ENCODE results near the gene CRHR2.

CRHR2 gene

DNA sequence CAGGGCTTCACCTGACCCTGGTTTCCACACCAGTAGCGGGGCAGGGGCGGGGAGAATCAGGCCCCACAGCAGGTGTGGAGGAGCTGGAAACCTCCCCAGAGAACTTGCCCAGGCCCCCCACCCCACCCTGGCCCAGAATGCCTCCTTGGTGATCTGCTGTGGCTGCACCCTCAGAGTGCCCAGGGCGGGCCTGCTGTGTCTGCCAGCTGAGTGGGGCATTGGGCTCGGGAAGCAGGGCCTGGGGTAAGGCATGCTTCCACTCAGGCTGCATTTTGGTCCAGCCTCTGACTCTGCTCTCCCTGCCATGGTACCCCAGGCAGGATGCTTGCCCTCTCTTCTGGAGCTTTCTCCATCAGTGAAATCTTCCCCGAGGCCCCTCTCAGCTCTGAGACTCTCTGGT, 1.1 kb upstream of the CRHR2 start:
- DNase-seq (ENCODE audit: low read depth in 3 of 3, low spot score in 1 of 3) = no peak

DNA sequence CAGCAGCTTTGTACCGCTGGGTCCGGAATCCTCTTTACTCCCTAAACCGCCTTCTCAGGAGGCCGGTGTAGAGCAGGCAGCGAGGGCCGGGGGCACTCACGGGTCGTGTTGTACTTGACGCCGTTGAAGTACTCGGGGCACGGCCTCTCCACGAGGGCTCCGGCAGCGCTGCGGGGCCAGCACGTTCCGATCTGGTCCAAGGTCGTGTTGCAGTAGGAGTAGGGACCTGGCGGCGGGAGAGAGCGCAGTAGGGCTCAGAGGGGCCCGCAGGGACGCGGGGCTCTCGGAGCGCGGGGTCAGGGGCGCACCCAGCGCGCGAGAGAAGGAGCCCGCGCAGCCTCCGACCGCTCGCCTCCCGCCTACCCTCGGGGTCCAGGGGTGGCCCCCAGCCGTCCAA, 443 bp downstream of the CRHR2 start:
- DNase-seq (ENCODE audit: low read depth in 3 of 3, low spot score in 1 of 3) = no peak

DNA sequence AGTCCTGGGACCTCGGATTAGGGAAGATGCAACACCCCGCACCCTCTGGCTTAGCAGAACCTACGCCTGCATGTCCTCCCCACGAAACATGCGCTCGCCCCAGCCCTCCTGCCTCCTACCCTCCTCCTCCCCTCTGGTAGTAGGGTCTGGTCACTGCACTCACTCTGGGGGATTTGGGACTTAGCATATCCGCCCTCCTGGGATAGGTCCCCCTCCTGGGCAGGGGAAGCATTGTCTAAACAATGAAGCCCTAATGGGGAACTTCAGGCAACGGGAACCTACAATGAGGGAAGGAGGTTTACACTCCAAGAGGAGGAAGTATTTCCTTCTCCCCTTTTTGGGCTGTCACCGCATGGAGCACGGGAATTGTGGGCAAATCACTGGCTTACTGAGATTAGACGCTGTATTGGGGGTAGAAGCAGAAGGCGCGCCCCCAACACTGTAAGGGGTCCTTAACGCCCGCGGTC, 892 bp downstream of the CRHR2 start:
- DNase-seq (ENCODE audit: low read depth in 3 of 3, low spot score in 1 of 3) = no peak

DNA sequence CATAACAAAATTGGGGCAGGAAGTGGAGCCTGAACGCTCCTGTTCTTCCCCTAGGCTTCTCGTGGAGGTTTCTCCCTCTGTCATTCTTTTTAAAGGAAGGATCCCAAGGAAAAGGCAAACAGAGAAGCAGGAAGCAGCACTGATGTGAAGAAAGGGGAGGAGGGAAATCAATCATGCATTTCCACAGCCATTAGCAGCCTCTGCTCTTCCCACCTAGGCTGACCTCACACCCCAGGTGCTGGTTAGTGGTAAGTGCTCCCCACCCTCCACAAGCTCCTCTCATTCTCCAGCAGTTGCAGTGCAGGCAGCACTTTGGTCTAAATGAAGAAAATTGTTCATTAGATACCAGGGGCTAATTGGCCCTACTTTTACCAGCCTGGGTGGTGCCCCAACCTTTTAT, 2.6 kb downstream of the CRHR2 start:
- no peak for DNase-seq (ENCODE audit: low read depth in 3 of 3, low spot score in 1 of 3)

DNA sequence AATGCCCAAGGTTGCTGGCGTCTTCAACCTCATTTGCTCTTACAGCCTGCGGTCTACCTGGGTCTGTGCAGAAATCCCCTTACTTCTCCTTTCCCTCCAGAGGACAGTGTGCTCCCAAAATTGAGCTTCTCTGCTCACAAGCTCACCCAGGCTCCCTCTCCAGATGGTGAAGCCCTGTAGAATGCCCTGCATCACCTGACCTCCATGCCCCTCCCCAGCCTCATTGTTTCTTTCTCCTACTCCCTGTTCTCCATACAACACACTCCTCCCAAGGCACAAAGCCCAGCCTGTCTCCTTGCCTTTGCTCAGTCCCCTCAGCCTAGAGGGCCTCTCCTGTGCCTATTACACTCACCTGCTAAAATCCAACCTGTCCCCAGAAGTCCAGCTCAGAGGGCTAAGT, 3.5 kb downstream of the CRHR2 start:
- DNase-seq (ENCODE audit: low read depth in 3 of 3, low spot score in 1 of 3) = no peak

DNA sequence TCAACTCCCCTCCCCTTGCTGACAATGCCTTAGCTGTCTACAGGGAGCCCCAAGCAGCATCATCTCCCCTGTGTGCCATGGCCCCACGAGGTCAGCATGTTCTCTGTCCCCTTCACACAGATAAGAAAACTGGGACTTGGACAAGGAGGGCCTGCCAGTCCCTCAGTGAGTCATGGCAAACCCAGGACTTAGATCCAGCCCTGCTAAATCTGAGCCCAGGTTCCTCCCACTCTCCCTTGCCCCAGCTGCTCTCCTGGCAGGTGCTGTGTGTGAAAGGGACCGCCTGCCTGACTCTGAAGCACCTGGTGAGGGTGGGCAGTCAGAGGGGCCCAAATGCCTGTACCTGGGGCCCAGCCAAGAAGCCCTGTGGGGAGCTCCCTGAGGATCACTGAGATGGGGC, 7.4 kb downstream of the CRHR2 start:
- DNase-seq (ENCODE audit: low read depth in 3 of 3, low spot score in 1 of 3) = no peak

DNA sequence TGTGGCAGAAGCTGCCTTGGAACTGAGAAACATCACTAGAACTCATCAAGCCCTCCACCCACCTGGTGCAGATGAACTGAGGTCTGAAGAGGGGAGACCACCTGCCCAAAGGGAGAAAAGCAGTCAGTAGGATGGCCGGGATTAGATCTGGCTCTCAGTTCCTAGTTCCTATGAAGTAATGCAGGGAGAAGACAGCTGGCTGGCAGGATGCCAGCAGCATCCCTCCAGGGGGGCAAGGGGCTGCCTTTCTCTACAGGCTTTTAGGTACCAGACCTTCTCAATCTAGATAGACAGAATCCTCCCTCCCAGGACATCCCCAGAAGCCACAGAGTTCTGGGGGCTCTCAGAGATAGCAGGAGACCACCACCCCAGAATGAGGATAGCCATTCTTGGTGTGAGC, 7.8 kb downstream of the CRHR2 start:
- no peak for DNase-seq (ENCODE audit: low read depth in 3 of 3, low spot score in 1 of 3)

DNA sequence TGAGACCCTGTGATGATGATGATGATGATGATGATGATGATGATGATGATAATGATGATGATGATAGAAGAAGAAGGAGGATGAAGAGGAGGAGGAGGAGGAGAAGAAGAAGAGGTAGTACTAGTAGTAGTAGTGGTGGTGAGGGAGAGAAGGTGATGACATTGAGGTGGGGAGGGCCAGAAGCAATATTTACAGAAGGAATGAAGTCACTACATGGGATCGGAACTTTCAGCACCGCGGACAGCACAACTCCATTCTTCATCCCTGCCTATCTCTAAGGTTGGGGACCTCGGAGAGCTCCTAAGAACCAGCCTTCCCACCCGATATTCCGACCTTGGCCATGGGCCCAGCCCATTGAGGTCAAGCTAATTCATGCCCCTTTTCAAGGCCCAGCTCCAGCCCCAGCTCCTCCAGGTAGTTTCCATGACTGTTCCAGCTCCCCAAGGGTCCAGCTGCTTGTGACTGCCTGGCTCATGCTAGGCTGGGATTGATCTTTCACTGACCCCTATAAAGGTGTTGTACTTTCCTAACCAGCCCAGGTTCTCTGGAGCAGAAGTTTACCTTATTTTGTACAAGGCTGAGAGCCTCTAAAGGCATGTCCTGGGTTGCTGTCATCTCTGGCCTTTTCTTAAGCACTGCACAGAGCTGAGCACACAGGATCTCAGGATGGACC, 10.3 kb downstream of the CRHR2 start:
- no peak for DNase-seq (ENCODE audit: low read depth in 3 of 3, low spot score in 1 of 3)

DNA sequence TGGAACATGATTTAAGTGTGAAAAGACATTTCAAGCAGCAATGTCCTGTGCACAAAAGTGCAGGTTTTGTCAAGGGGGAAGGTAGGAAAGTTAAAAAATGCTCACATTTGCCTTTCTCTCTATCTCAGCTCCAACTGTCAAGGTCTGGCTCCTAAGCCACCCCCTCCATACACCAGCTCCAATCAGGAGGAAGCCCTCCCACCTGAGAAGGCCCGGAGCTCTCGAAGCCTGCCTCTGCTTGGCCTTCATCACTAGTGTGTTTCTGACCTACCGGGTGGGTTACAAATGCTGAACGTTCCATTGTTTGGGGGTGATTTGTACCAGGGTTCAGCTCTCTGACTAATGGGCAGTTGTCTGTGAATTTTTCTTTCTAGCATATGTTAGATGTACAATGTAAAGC, 14.2 kb downstream of the CRHR2 start:
- no peak for DNase-seq (ENCODE audit: low read depth in 3 of 3, low spot score in 1 of 3)

DNA sequence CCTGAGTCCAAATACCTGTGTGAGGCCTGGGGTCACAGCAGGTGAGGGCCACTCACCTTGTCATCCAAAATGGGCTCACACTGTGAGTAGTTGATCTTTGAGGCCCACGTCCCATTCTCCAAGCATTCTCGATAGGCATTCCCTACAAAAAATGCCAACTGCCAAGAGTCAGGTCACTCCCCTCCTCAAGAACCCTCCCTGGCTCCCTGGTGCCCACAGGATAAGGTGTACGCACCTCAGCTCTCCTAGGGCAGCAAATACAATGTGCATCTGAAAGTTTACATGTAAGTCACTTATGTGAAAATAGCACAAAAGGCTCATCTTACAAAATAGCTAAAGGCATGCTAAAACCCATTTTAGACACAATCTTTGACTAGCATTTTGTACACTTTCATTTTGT, 15.1 kb downstream of the CRHR2 start:
- no peak for DNase-seq (ENCODE audit: low read depth in 3 of 3, low spot score in 1 of 3)

DNA sequence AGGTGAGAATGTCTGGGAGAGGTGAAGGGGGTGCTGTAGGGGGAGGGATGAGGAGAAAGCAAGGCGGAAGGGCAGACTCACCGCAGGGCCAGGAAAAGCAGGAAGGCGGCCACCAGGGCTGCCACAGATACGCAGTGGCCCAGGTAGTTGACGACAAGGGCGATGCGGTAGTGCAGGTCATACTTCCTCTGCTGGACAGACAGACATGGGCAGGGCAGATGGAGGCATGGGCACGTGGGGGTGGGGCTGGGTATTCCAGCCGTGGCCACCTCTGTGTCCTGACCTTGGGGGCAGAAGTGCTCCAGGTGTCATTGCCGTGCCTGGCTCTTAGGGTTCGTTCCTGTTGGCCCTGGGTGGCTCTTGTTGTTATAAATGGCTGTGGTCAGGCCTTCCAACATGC, 16.8 kb downstream of the CRHR2 start:
- no peak for DNase-seq (ENCODE audit: low read depth in 3 of 3, low spot score in 1 of 3)

DNA sequence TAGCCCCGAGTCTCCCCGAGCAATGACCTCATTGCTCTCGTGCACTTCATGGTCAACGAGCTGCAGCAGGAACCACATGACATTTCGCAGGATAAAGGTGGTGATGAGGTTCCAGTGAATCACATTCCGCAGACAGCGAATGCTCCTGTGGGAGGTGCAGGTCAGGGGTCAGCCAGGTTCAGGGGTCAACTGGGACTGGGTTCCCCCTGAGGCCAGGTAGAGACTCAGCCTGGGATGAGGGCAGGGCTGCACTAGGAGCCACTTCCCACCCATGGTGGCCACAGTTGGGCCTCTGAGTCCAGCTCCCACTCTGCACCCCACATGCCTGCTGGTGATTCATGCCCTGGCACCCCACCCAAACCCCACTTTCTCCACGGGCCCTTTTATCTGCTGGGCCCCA, 17.2 kb downstream of the CRHR2 start:
- no peak for DNase-seq (ENCODE audit: low read depth in 3 of 3, low spot score in 1 of 3)

DNA sequence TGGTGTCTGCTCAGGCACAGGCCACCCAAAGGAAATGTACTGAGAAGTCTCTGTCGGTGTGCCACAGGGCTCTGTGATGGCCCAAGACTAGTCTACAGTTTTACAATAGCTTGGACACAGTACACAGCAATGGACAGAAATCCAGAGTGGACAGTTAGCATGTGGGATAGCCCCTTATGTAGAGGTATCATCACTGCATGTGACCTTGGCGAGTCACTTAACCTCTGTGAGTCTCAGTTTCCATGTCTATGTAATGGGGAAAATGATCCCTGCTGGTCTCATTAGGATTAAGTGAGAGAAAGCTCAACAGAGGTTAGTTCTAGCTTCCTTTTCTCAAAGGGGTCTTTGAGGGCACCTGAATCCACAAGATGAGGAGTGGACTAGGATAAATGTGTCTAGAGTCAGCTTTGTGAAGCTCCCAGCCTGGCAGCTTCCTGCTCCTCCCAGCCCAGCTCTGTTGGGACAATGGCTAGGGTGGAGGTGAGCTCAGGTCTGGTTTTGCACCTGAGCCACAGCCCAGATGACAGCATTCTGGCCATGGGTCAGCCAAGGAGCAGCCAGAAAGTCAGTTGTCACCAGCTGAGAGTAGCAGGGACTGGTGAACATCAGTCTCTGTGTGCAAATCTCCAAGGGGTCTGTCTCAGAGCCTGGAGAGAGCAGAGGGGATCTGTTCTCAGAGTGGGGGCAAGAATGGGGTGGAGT, 17.9 kb downstream of the CRHR2 start:
- DNase-seq (ENCODE audit: low read depth in 3 of 3, low spot score in 1 of 3) = no peak

DNA sequence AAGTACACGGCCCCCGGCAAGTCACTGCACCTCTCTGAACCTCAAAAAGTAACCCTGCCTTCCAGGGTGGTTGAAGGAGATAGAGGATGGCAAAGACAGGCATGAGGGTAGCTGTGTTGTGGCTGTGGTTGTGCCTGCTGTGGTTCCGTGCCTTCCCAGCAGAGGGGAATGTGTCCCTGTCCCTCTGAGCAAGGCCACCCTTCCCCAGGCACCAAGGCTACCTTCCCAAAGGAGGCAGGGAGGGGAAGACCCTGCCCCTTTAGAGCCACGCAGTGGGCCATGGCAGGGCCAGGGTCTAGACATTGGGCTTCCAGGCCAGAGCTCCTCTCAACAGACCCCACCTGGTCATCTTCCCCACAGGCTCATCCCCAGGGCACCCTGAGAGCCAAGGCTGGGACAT, 18.8 kb downstream of the CRHR2 start:
- DNase-seq (ENCODE audit: low read depth in 3 of 3, low spot score in 1 of 3) = no peak

DNA sequence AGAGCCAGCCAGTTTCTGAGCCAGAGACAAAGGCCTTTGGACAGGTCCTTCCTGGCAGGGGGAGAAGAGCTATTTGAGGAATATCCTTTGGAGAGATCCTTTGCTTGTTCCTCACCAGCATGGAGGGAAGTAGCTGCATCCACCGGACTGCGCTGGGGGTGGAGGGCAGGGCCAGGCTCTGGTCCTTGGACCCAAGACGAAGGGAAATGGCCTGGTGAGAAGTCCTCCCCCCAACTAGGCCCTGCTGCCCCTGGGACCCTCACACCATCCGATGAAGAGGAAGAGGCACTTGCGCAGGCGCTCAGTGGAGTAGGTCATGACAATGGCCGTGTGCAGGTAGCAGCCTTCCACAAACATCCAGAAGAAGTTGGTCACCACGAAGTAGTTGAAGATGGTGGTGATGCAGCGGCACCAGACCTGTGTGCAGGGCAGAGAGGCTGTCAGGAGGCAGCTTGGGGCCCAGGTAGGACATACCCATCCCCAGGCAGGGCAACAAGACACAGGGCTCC, 19.8 kb downstream of the CRHR2 start:
- DNase-seq (ENCODE audit: low read depth in 3 of 3, low spot score in 1 of 3) = no peak

DNA sequence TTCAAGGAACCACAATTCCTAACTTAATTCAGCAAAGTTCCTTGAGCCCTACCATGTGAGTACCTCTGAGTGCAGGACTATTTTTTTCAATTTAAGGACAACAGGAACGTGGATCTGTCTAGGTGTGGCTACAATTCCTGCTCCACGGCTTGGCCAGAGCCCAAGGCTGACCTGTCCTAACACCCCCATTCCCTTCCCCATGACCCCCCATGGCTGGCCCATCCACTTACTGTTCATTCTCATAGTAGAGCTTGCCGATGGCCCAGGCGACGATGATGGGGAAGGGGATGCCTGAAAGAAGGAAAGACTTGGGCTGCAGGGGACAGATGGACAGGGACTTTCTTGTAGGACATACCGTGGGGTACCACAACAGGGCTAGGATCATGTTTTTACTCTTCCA, 20.3 kb downstream of the CRHR2 start:
- DNase-seq (ENCODE audit: low read depth in 3 of 3, low spot score in 1 of 3) = no peak

DNA sequence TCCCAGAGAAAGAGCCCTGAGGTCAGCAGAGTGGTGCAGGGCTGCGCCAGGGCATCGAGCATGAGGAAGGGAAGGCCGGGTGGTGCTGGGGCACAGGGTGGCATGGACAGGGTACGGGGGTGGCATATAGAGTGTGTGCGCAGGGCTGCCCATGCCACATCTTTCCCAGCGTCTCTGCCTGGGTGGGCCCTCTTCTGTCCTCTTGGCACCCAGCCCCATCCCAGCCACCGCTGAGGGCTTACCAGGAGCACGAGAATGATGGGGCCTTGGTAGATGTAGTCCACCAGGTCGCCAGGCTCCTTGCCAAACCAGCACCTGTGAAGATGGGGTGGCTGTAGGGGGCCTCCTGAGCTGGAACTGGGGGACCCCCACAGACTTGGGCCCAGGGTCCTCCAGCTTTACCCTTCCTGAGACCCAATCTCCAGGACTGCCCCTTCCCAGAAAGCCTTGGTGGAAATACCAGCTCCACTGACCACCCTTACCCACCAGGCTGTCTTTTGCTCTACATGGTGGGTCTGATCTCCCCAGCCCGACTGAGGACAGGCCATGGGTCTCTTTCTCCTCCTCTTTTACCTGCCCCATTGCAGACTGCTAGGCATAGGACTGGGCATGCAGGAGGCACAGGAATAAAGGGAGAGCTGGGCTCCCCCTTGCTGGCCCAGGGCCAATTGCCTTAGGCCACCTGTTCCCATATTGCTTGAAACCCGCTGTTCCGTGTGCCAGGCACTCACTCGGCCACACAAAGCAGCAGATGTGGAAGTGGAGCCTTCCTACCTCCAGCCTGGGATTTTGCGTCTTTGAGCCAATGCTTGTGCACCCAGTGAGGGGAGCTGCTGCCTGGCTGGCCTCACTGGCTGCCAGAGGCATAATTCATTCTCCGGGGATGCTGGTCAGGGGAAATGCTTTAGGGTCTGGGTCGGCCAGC, 21.7 kb downstream of the CRHR2 start:
- DNase-seq (ENCODE audit: low read depth in 3 of 3, low spot score in 1 of 3) = no peak

DNA sequence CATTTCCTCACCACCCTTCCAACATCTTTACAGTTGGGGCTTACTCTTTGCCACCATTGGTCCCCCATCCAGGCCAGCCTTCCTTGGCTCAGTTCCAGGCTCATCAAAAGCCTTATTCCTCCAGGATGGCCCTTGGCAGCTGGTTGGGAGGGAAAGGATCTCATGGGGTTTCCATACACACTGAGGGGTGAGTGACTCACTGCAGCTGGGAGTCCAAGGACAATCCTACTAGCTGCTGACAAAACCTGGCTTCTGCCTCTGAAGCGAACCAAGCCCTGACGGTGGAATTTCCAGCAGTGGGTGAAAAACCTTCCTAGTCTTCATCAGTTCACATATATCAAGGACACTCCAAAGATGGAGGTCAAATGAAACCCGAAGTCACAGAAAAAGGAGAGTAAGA, 22.9 kb downstream of the CRHR2 start:
- DNase-seq (ENCODE audit: low read depth in 3 of 3, low spot score in 1 of 3) = no peak

DNA sequence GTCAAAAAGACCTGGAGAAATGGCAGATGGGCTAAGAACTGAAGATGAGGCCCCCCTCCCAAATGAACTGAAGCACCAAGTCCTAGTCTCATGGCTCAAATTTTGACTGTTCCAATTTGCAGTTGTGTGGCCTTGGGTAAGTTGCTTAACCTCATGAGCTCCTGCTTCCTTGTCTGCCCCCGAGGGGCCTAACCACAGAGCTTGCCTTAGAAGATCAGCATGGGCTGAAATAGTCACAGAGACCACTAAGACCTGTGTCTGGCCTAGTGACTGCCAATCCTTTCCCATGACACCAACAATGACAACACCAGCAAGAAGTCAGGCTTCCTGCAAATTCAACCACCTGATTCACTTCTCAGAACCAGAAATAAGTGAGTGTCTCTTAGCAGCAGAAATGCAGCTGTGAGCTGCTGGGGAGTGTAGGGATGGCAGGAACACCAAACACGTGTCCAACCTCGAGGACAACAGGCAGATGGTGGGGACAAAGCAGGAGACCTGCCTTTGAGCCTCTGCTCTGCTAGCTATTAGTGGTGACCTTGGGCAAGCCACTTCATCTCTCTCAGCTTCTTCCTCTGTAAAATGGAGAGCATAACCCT, 23.7 kb downstream of the CRHR2 start:
- DNase-seq (ENCODE audit: low read depth in 3 of 3, low spot score in 1 of 3) = no peak

DNA sequence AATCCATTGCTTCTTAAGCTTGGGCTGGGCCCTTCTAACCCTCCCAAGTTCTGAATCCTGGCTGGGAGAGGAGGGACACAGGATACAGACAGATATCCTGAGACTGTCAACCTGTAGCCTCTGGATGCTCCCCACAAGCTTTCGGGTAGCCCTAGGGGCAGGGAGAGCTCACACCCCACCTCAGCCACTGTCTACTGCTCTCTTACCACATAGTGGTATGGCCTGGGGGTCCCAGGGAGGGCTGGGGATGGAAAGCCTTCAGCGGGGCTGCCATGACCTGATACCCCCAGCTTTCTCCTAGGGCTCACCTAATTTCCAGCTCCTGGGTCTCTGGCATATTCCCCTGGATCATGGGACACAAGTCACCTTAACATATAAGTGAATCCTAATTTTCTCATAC, 25.1 kb downstream of the CRHR2 start:
- DNase-seq (ENCODE audit: low read depth in 3 of 3, low spot score in 1 of 3) = no peak

Data from stimulated activated CD4-positive, alpha-beta T cell treated with anti-CD3 and anti-CD28 coated beads, TNF-alpha, amount 100 ng/mL, for 1 hour (primary cell).